Central memory CD4-positive, alpha-beta T cell (primary cell): ENCODE measurements around the gene BRPF3.

Source experiments
- DNase-seq: peaks from one replicate; pipeline ENCODE4 v3.0.0; 2022
- total RNA-seq, 3 experiments: gene quantifications; one replicate each; lab custom pipeline; 2026; lab: John Stamatoyannopoulos, UW

Gene BRPF3
- total RNA-seq: 30.0 to 35.7 (median 32.8) reads per million in 3 experiments

DNA sequence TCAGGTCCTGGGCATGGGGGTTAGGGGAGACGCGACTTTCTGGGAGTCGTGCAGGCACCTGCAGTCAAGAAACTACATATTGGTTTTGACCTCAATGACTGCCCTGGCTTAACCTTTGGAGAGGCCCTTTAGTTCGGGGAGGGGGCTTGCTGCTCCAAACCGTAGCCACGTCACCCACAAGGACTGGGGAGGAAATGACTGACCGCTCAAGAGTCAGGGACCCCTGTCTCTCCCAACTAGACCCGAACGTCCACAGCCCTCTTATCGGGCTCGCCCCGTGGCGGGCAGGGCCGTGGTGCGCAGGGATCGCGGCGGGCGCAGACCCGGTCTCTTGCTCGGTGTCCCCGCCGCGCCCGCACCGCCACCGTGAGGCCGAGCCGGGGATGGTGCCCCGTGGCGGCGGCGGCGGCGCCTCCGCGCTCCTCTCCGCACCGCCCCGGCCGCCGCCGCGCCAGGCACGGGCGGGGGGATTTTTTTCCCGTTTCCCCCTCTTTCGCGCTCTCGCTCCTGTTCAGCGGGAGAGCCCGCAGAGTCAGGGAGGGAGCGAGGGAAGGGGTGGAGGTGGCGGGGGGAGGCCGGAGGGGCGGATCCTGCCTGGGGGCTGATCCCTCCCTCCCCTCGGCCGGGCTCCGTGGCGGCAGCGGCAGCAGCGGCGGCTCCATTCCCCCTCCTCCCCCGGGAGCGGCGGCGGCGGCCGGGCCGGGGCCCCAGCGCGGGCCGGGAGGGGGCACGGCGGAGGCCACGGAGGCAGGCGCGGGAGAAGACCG lies at the start of gene BRPF3:
Gene BRPF3 (plus strand): TSS at position 632 of the 767 bp plus-strand sequence. CDS start 3,579 bp downstream, outside the sequence.
- DNase-seq: peak; percentile 74

GRCh38 chr6:36147294-36147693 lies 49.2 kb upstream of the BRPF3 start:
- DNase-seq: no peak

DNA sequence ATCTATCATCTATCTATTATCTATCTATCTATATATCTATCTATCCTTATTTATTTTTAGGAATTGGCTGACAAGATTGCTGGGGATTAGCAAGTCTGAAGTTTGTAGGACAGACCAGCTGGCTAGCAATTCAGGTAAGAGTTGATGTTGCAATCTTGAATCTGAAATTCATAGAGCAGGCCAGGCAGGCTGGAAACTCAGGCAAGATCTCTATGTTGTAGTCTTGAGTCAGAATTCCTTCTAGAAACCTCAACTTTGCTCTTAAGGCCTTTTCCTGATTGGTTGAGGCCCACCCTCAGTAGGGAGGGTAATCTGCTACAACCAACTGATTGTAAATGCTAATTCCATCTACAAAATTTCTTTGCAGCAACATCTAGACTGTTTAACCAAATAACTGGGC lies 47.1 kb upstream of the BRPF3 start:
- DNase-seq: no peak

- no peak for DNase-seq
Observed at GRCh38 chr6:36150283-36150682, 46.3 kb upstream of the BRPF3 start.

DNA sequence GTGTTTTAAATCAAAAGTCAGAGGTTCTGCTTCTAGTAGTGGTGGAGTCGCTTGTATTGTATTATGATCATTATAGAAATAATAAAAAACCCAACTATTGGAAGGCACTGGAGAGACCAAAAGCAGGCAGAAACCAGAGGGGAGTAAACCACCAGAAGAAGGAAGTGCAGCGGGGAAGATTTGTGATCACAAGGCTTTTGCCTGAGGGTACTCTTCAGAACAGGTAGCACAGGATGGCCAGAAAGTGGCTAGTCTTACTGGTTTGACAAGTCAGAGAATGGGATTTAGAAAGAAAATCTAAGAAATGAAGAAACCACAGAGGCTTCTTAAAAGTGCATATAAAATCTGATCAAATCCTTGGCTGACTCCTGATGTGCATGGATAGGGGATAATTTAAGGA lies 42.3 kb upstream of the BRPF3 start:
- no peak for DNase-seq

- no peak for DNase-seq
Observed at GRCh38 chr6:36155662-36156061, 40.9 kb upstream of the BRPF3 start.

GRCh38 chr6:36160147-36160760 lies 36.3 kb upstream of the BRPF3 start:
- no peak for DNase-seq

DNA sequence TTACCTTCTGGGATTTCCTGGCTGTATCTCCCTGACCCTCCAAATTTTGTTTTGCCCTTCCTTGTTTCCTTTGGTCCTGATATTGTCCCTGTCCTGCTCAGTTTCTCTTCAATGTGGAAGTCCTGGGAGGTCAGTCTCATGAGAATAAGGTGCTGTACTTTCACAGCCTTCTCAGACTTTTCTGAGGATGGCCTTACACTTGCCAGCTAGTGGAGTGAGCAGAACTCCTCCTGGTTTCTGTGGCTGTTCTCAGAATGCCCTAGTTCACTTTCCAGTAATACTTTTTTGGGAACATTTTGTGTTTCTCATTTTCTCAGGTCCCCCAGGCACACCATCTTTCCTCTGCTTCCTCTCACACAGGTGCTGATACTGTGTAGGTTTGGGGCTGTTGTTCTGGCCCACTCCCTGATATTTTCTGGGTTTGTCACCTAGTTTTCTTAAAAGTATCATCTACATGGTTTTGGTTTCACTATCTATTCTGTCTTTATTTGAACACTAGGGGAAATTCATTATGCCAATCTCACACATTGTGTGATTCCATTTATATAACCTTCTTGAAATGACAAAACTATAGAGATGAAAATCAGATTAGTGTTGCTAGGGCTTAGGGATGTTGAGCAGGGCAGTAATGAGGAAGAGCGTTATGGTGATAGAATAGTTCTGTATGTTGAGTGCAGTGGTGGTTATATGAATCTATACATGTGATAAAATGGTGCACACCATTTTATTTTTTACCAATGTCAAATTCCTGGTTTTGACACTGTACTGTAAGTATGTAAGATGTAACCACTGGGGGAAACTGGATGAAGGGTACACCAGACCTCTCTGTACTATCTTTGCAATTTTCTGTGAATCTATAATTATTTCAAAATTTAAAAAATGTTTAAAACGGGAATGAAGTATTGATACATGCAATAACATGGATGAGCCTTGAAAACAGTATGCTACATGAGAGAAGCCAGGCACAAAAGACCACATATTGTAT lies 27.2 kb upstream of the BRPF3 start:
- no peak for DNase-seq

- DNase-seq: no peak
Observed at GRCh38 chr6:36170704-36171103, 25.8 kb upstream of the BRPF3 start.

DNA sequence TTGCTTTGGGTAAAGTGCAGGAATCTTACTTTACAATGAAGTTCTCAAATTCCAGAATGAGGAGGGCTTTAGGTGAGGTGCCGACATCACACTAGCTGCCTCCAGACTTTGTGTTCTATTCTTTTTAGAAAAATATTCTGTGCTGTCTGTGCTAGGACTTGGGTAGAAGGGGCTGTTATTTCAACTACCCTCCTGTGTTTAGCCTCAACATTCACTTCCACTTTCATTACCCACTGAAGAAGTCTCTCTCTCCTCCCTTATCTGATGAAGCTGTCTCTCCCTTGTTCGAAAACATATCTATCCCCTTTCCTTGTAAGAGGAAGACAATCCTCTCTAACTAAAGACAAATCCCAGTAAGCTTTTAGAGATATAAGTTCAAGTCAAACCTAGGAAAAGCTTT lies 25.0 kb upstream of the BRPF3 start:
- DNase-seq: no peak

DNA sequence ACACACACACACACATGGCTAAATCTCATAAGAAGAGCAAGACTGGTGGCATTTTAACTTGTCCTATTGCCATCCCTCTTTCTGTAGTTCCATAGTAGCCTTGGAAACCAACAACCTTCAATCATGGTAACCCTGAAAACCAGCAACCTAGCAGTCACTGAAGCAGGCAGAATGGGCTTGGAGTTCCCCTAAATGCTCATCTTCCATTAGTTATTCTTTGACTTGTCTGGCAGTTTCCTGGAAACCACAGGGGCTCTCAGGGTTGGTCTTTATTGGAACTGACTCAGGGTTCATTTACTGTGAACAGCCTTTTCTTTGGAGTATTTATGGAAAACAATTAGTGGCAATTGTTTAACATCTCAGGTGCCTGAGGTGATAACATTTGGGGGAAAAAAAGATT lies 19.4 kb upstream of the BRPF3 start:
- DNase-seq: no peak

DNA sequence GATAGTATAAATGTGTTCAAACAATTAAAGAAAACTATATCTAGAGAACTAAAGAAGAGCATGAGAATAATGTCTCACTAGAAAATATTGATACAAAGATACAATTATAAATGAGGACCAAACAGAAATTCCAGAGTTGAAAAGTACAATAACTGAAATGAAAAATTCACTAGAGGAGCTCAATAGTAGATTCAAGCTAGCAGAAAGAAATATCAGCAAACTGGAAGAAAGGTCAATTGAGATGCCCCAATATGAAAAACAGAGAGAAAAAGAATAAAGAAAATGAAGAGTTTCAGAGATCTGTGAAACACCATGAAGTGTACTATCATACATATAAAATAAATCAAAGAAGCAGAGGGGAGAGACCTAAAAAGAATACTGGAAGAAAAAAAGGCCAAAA lies 18.0 kb upstream of the BRPF3 start:
- no peak for DNase-seq

DNA sequence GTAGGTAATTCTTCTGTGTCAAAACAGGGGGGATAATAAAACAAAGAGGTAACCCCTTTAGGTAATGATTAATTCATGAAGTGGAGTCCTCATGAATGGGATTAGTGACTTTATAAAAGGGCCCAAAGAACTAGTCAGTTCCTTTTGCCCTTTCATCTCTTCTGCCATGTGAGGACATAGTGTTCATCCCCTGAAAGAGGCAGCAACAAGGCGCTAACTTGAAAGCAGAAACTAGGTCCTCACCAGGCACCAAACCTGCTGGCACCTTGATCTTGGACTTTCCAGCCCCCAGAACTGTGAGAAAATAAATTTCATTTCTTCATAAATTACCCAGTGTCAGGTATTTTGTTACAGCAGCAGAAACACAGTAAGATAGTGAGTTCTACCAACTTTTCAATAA lies 16.4 kb upstream of the BRPF3 start:
- no peak for DNase-seq

DNA sequence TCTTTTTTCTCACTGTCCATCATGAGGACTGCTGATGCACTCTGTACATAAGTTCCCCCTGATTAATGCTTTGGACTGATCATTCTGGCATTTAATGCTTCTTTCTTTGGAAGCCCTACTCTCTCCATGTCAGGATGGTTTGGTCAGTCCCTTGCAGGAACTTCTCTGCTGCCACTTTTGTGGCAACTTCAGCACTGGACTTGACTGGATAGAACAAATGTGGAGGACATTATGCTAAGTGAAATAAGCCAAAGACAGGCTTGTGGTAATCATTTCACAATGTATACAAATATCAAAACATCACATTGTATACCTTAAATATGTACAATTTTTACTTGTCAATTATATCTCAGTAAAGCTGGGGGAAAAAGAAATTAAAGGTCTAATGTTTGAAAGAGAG lies 12.2 kb upstream of the BRPF3 start:
- no peak for DNase-seq

GRCh38 chr6:36186199-36186598 lies 10.3 kb upstream of the BRPF3 start:
- DNase-seq: no peak

DNA sequence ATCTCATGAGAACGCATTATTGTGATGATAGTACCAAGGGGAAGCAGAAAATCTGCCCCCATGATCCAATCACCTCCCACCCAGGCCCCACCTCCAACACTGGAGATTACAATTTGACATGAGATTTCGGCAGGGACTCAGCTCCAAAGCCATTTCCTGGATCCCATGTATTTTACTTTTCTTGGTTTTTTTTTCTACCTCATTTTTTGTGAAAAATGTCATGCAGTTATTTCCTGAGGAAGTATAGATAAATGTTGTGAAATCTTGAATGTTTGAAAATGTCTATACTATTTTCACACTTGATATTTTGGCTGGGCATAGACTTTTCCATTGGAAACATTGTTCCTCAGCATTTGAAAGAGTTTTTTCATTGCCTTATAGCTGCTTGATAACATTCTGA lies 9.1 kb upstream of the BRPF3 start:
- DNase-seq: no peak

DNA sequence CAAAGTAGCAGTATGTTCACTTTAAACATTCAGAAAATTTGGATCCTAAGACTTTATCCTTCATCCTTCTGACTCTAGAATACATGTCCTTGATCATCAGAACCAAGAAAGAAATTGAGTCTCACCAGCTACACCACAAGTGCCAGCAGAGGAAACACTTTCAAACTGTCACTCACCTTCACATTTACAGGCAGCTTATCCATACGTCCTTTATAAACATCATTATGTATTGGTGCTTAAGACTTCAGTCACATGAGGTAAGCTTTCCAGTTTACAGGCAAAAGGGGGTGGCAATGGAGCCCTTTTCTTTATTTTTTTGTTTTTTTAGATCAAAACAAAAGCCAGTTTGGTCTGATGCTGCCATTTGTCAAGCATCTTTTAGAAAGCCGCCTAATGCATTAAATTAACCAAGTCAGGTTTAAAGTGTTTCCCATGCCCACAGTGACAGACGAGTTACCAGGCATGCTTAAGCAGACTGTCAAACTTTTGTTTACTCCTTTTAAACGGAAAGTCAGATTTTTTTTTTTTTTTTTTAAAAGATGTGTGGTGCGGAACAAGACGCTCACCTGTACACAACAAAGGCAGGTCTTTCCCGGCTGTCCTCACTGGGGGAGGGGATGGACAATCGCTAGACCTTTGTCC lies 952 bp upstream of the BRPF3 start:
- DNase-seq: no peak

DNA sequence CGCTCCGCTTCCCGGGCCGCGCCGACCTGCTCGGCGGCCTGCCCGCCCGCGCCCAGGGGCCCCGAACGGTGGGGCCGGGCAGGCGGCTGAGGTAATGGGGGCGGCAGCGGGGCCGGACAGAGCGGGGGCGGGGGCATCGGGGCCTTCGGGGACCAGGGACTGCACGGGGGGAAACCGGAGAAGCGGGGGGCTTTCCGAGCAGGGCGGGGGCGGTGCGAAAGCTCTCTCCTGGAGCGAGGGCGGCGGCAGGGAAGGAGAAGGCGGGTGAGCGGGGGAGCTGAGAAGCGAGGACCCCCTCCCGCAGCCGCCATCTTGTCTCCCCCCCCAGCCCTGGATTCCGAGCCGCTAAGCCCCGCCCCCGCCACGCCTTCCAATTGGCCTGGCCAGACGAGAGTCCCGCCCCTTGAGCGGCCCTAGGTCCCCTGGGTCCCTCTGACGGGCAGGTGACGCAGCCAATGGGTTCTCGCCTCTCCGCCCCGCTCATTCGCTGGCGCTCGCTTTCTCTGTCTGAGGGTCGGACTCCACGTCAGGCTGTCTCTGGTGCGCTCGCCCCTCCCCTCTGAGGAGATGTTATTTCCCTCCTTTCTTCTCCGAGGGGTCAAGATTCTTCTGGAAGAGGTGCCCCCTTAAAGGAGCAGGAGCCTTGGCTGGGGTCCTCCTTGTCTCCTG lies 470 bp downstream of the BRPF3 start:
- peak; percentile 96 for DNase-seq

GRCh38 chr6:36197739-36198221 lies 1.2 kb downstream of the BRPF3 start:
- no peak for DNase-seq

- DNase-seq: no peak
Observed at GRCh38 chr6:36198986-36199385, 2.4 kb downstream of the BRPF3 start.

DNA sequence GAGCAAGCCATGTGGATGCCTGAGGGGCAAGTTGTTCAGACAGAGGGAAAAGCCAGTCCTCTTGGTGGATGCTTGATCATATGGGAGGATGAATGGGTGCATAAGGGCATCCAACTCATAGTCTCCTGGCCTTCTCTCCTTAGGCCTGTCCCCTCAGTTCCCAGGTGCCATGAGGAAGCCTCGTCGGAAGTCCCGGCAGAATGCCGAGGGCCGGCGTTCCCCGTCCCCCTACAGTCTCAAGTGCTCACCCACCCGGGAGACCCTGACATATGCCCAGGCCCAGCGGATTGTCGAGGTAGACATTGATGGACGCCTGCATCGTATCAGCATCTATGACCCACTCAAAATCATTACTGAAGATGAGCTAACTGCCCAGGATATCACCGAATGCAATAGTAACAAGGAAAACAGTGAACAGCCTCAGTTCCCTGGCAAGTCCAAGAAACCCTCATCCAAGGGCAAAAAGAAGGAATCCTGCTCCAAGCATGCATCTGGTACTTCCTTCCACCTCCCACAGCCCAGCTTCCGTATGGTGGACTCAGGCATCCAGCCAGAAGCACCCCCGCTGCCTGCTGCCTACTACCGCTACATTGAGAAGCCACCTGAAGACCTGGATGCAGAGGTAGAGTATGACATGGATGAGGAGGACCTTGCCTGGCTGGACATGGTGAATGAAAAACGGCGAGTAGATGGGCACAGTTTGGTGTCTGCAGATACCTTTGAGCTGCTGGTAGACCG lies 3.8 kb downstream of the BRPF3 start:
- no peak for DNase-seq
